A673 (cell line): ENCODE data around the gene SIVA1. TPM values are rescaled to one million over a fixed set of nuclear protein-coding genes. Genes with fewer than 3 reads are reported as not detected.
A peak's percentile ranks its signal among the peaks of the same experiment; 100 is the strongest.

Experiments
- BruUV-seq: library from RNA; stranded (reverse); fragments of 400-500 nt; replicated peaks from 2 replicates; lab custom pipeline; 2021; lab: Mats Ljungman, UMichigan
- CTCF ChIA-PET: fragments of 300-600 bp; sonication (Branson Sonifier 250); formaldehyde crosslinking; loops from one replicate; lab custom pipeline; 2022; ENCODE audit warnings: antibody characterized with exemption; lab: Charles Lee
- POLR2A ChIA-PET: fragments of 300-600 bp; sonication (Branson Sonifier 250); formaldehyde crosslinking; loops from one replicate; lab custom pipeline; 2022; ENCODE audit warnings: antibody characterized with exemption; ENCODE audit not compliant: low non-redundant PET; lab: Charles Lee
- DNase-seq: peaks from one replicate; pipeline ENCODE4 v3.0.0-alpha.2; 2015; ENCODE audit warnings: low spot score
- H3K27ac ChIP-seq: fragments of 200-600 bp; sonication (generic); 2 replicates; pipeline ENCODE4 v1.5.1; 2016; ENCODE audit warnings: mixed run types, low read depth, mild to moderate bottlenecking, mixed read lengths, antibody characterized with exemption, low read length; ENCODE audit not compliant: poor library complexity, severe bottlenecking
- H3K27me3 ChIP-seq: fragments of 200-600 bp; sonication (generic); replicated peaks from 2 replicates; pipeline ENCODE4 v1.6.1; 2017; ENCODE audit warnings: mixed run types, low read depth, mild to moderate bottlenecking, mixed read lengths, antibody characterized with exemption, low read length; ENCODE audit not compliant: insufficient read depth, poor library complexity
- H3K36me3 ChIP-seq: fragments of 200-600 bp; sonication (generic); 2 replicates; pipeline ENCODE4 v1.6.1; 2016; ENCODE audit warnings: mixed run types, mild to moderate bottlenecking, mixed read lengths, antibody characterized with exemption, low read length; ENCODE audit not compliant: insufficient read depth, poor library complexity, severe bottlenecking
- H3K4me1 ChIP-seq: fragments of 200-600 bp; sonication (generic); 2 replicates; pipeline ENCODE4 v1.6.1; 2017; ENCODE audit warnings: mixed run types, mild to moderate bottlenecking, mixed read lengths, antibody characterized with exemption, low read length; ENCODE audit not compliant: insufficient read depth, poor library complexity, severe bottlenecking
- H3K4me3 ChIP-seq: fragments of 200-600 bp; sonication (generic); 2 replicates; pipeline ENCODE4 v1.5.1; 2016; ENCODE audit warnings: low read depth, mixed run types, mild to moderate bottlenecking, mixed read lengths, low read length; ENCODE audit not compliant: poor library complexity, severe bottlenecking
- H3K9me3 ChIP-seq: fragments of 200-600 bp; sonication (generic); 2 replicates; pipeline ENCODE4 v1.6.1; 2016; ENCODE audit warnings: mixed run types, low read depth, mild to moderate bottlenecking, mixed read lengths, antibody characterized with exemption, low read length; ENCODE audit not compliant: poor library complexity, severe bottlenecking
- EZH2 ChIP-seq: fragments of 200-600 bp; sonication (generic); IDR thresholded peaks from 2 replicates; pipeline ENCODE4 v1.6.1; 2017; ENCODE audit warnings: borderline replicate concordance, low read depth, mild to moderate bottlenecking, mixed read lengths, antibody characterized with exemption, low read length; ENCODE audit not compliant: poor library complexity, severe bottlenecking
- intact Hi-C: fragments of 100-400 bp; cut with micrococcal nuclease; formaldehyde crosslinking; loops from one replicate; pipeline ENCODE4 v1.10.0; 2022; ENCODE audit not compliant: unreplicated experiment
- total RNA-seq: library from RNA; stranded (reverse); gene quantifications from 2 replicates; pipeline ENCODE4 v1.2.3, GENCODE V29; 2021
- TF ChIP-seq, protein P1 (sequence below): fragments of 300-800, 200-600 bp; sonication (generic); conservative IDR thresholded peaks from 2 replicates; pipeline ENCODE4 v1.5.1; 2017; ENCODE audit warnings: low read depth, mild to moderate bottlenecking, antibody characterized with exemption, low read length, moderate library complexity, mixed read lengths

Gene SIVA1
- total RNA-seq, 1 experiment from 2014 or later, result 79.6 TPM

DNA sequence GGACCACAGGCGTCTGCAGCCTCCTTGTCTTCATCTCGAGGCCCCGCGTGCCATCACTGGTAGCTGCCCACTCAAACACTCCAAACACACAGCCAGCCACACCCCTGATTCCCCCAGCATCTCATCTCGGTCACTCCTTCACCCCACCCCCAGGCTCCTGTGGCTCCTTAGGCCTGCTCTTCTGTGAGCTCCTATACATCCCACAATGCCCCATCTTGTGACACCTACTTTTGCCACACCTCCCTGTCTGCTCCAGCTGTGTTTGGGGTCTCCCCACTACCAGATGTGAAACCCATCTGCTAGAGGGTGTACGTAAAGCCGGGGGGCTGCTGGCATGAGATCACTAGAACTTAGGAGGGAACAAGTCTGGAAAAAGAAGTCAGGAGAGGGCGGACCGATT lies 38.5 kb downstream of the SIVA1 start:
- POLR2A ChIA-PET, result interaction anchor here (0.6 kb wide), 1 partner anchor 37 kb away, joined by 4 read pairs; no protein-coding TSS in a partner anchor

DNA sequence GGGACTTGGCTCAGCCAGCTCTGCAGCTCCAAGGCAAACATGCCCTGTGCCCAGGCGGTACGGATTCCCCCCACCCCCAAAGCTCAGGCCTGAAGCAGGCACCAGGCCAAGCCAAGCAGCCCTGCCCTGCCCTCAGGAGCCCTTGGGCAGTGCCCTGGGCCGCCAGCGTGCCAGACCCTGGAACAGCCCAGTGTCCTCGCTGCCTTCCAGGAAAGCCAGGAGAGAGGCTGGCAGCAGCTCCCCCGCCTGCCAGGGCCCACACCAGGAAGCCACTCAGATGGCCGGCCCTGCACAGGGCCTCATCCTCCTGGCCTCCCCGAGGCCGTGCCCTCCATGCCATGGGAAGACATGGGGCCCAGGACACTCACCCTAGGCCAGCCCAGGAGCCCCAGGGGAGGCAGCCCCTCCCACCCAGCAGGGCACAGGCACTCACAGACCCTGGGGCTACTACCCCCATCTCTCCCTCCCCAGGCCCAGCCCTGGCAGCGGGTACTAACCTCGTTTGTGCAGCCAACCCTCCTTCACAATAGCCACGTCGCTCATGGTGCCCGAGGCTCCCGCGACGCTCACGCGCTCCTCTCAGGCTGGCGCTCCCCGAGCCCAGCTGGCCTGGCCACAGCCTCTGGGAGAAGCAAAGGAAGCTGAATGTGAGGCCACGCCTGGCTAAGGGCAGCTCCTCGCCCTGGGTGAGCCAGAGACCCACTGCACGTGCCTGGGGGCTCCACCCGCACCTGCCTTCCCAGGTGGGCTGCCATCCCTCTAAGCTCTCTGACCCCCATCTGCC lies 39.3 kb downstream of the SIVA1 start:
- peaks cover 10% of the 10 kb centered on the region for H3K36me3 ChIP-seq
- TF ChIP-seq, protein P1, sequence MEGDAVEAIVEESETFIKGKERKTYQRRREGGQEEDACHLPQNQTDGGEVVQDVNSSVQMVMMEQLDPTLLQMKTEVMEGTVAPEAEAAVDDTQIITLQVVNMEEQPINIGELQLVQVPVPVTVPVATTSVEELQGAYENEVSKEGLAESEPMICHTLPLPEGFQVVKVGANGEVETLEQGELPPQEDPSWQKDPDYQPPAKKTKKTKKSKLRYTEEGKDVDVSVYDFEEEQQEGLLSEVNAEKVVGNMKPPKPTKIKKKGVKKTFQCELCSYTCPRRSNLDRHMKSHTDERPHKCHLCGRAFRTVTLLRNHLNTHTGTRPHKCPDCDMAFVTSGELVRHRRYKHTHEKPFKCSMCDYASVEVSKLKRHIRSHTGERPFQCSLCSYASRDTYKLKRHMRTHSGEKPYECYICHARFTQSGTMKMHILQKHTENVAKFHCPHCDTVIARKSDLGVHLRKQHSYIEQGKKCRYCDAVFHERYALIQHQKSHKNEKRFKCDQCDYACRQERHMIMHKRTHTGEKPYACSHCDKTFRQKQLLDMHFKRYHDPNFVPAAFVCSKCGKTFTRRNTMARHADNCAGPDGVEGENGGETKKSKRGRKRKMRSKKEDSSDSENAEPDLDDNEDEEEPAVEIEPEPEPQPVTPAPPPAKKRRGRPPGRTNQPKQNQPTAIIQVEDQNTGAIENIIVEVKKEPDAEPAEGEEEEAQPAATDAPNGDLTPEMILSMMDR, result no peak
- no peak for TF ChIP-seq EZH2
- peaks cover 15% of the 10 kb centered on the region for H3K4me1 ChIP-seq
- CTCF ChIA-PET, result interaction anchor here (0.7 kb wide), 1 partner anchor 24 kb away, joined by 3 read pairs; no protein-coding TSS in a partner anchor
- H3K27me3 ChIP-seq, result no peaks in the 10 kb centered on the region
- H3K4me3 ChIP-seq, result no peak overlapping the region
- H3K27ac ChIP-seq, result no peak overlapping the region
- intact Hi-C loops, result no loop called here
- POLR2A ChIA-PET, result no interaction called here
- H3K9me3 ChIP-seq, result no peaks in the 10 kb centered on the region
- no peak for DNase-seq
- no TSS peak for BruUV-seq

More for the DNA sequence above, 38.5 kb downstream of the SIVA1 start:
- H3K27me3 ChIP-seq, result no peaks in the 10 kb centered on the region
- H3K36me3 ChIP-seq, result peaks cover 10% of the 10 kb centered on the region
- no peak for TF ChIP-seq EZH2
- TF ChIP-seq, protein P1, result no peak
- CTCF ChIA-PET, result interaction anchor here (0.7 kb wide), 1 partner anchor 23 kb away, joined by 3 read pairs; no protein-coding TSS in a partner anchor
- no peak overlapping the region for H3K4me3 ChIP-seq
- BruUV-seq, result no TSS peak
- peaks cover 15% of the 10 kb centered on the region for H3K4me1 ChIP-seq
- H3K27ac ChIP-seq, result no peak overlapping the region
- no peaks in the 10 kb centered on the region for H3K9me3 ChIP-seq
- no peak for DNase-seq
- intact Hi-C loops, result no loop called here

DNA sequence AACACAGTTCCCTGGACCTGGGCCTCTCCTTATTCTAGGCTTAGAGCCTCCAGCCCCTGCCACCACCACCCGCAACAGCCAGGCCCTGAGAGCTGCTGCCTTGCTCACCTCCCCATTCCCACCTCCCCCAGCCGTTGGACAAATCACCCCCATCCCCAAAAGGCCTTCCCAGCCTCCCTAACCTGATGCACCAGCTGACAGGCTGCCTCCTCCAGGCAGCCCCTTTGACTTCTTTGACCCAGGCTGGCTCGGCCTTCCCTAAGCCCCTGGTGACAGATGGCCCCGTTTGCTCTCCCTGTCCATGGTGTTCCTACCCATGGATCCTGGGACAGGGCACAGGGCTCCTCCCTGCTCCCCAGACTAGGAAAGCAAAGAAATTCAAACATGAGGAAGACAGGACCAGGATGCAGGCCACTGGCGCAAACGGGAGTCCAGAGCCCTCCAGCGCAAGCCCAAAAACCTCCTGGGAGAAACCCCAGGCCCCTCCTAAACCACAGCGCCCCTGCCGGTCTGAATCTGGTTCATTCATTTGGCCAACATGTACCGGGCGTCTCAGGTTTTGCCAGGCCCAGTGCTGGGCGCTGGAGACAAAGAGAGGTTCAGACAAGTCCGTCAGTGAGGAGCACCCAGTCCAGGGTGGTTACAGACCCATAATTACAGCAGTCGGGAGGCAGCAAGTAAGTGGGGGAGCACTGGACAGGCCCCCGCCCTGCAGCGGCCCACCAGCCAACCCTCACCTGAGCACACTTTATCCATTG lies 40.2 kb downstream of the SIVA1 start:
- intact Hi-C loops, result no loop called here
- no peaks in the 10 kb centered on the region for H3K9me3 ChIP-seq
- ChIA-PET POLR2A (no interaction called here), CTCF (no interaction called here)
- no peak for DNase-seq
- peak overlapping the region; percentile 33 for H3K27ac ChIP-seq
- H3K27me3 ChIP-seq, result no peaks in the 10 kb centered on the region
- BruUV-seq, result no TSS peak
- H3K36me3 ChIP-seq, result peaks cover 10% of the 10 kb centered on the region
- TF ChIP-seq EZH2, result no peak
- TF ChIP-seq, protein P1, result no peak
- H3K4me1 ChIP-seq, result peaks cover 15% of the 10 kb centered on the region
- no peak overlapping the region for H3K4me3 ChIP-seq
